IgD-negative memory B cell (primary cell): ENCODE results near the gene CGNL1. TPM values are rescaled to one million over a fixed set of nuclear protein-coding genes. Genes with fewer than 3 reads are reported as not detected.

ENCODE experiments used
- H3K27ac Mint-ChIP-seq, 3 donors: one replicate each; pipeline ENCODE4 v1.8.0; 2020 to 2022; ENCODE audit warnings: mild to moderate bottlenecking in 3 of 3, mixed read lengths in 3 of 3, moderate library complexity in 1 of 3
- H3K27me3 Mint-ChIP-seq: one replicate; pipeline ENCODE4 v1.8.0; 2021; ENCODE audit warnings: mixed read lengths
- H3K36me3 Mint-ChIP-seq: one replicate; pipeline ENCODE4 v1.8.0; 2020; ENCODE audit warnings: mild to moderate bottlenecking, mixed read lengths
- H3K4me1 Mint-ChIP-seq, 3 donors: one replicate each; pipeline ENCODE4 v1.8.0; 2020 to 2022; ENCODE audit warnings: mixed read lengths in 3 of 3, mild to moderate bottlenecking in 1 of 3
- H3K4me3 Mint-ChIP-seq, 4 donors: one replicate each; pipeline ENCODE4 v1.8.0; 2020 to 2022; ENCODE audit warnings: mild to moderate bottlenecking in 4 of 4, mixed read lengths in 4 of 4, moderate library complexity in 3 of 4
- H3K9me3 Mint-ChIP-seq, 3 donors: one replicate each; pipeline ENCODE4 v1.8.0; 2020 to 2021; ENCODE audit warnings: mixed read lengths in 3 of 3, mild to moderate bottlenecking in 1 of 3
- polyA plus RNA-seq: library from polyadenylated mRNA; unstranded; fragments of 300-500 nt; fragmentation: Illumina TruSeq; gene quantifications from one replicate; pipeline ENCODE4 v1.2.3, GENCODE V29; 2021

Gene CGNL1
- polyA plus RNA-seq, 1 donor from 2014 or later, result 0.16 TPM

- peaks cover 7% of the 10 kb centered on the region for H3K27me3 Mint-ChIP-seq
- no peaks in the 10 kb centered on the region for H3K9me3 Mint-ChIP-seq
- no peaks in the 10 kb centered on the region for H3K36me3 Mint-ChIP-seq
- no peak overlapping the region for H3K4me3 Mint-ChIP-seq
- H3K27ac Mint-ChIP-seq, result no peak overlapping the region
- H3K4me1 Mint-ChIP-seq, result no peaks in the 10 kb centered on the region
These were observed 112.8 kb downstream of the CGNL1 start for GRCh38 chr15:57489122-57489521.

- peaks cover 0 to 1% (median 0%) of the 10 kb centered on the region in 3 donors for H3K4me1 Mint-ChIP-seq
- H3K27ac Mint-ChIP-seq, result no peak overlapping the region
- H3K36me3 Mint-ChIP-seq, result peaks cover 2% of the 10 kb centered on the region
- H3K4me3 Mint-ChIP-seq, result no peak overlapping the region
- H3K9me3 Mint-ChIP-seq, result no peaks in the 10 kb centered on the region
- no peaks in the 10 kb centered on the region for H3K27me3 Mint-ChIP-seq
These were observed 117.0 kb downstream of the CGNL1 start for GRCh38 chr15:57493351-57493750.

- H3K9me3 Mint-ChIP-seq, result no peaks in the 10 kb centered on the region
- no peak overlapping the region for H3K27ac Mint-ChIP-seq
- H3K27me3 Mint-ChIP-seq, result no peaks in the 10 kb centered on the region
- H3K36me3 Mint-ChIP-seq, result peaks cover 2% of the 10 kb centered on the region
- H3K4me3 Mint-ChIP-seq, result no peak overlapping the region
- peaks cover 0 to 1% (median 0%) of the 10 kb centered on the region in 3 donors for H3K4me1 Mint-ChIP-seq
These were observed 118.3 kb downstream of the CGNL1 start for GRCh38 chr15:57494581-57494980.

GRCh38 chr15:57495041-57495440 lies 118.7 kb downstream of the CGNL1 start:
- peaks cover 2% of the 10 kb centered on the region for H3K36me3 Mint-ChIP-seq
- no peak overlapping the region for H3K4me3 Mint-ChIP-seq
- H3K4me1 Mint-ChIP-seq, result peaks cover 0 to 1% (median 0%) of the 10 kb centered on the region in 3 donors
- no peak overlapping the region for H3K27ac Mint-ChIP-seq
- no peaks in the 10 kb centered on the region for H3K9me3 Mint-ChIP-seq
- H3K27me3 Mint-ChIP-seq, result no peaks in the 10 kb centered on the region

GRCh38 chr15:57495554-57496165 lies 119.4 kb downstream of the CGNL1 start:
- no peak overlapping the region for H3K27ac Mint-ChIP-seq
- no peaks in the 10 kb centered on the region for H3K9me3 Mint-ChIP-seq
- no peaks in the 10 kb centered on the region for H3K27me3 Mint-ChIP-seq
- H3K4me1 Mint-ChIP-seq, result peaks cover 0 to 1% (median 0%) of the 10 kb centered on the region in 3 donors
- H3K36me3 Mint-ChIP-seq, result peaks cover 2% of the 10 kb centered on the region
- no peak overlapping the region for H3K4me3 Mint-ChIP-seq

GRCh38 chr15:57496594-57496945 lies 120.3 kb downstream of the CGNL1 start:
- Mint-ChIP-seq H3K36me3 (peaks cover 2% of the 10 kb centered on the region), H3K27ac (peak overlapping the region in 1 of 3 donors; percentile 75), H3K4me3 (no peak overlapping the region), H3K9me3 (no peaks in the 10 kb centered on the region), H3K27me3 (no peaks in the 10 kb centered on the region), H3K4me1 (peaks cover 0 to 1% (median 0%) of the 10 kb centered on the region in 3 donors)

- Mint-ChIP-seq H3K27me3 (no peaks in the 10 kb centered on the region), H3K4me3 (no peak overlapping the region), H3K9me3 (no peaks in the 10 kb centered on the region), H3K4me1 (peaks cover 0 to 1% (median 0%) of the 10 kb centered on the region in 3 donors), H3K27ac (peak overlapping the region in 1 of 3 donors; percentile 75), H3K36me3 (peaks cover 2% of the 10 kb centered on the region)
These were observed 120.9 kb downstream of the CGNL1 start for GRCh38 chr15:57496946-57497869.

- Mint-ChIP-seq H3K4me3 (no peak overlapping the region), H3K27ac (no peak overlapping the region), H3K27me3 (no peaks in the 10 kb centered on the region), H3K9me3 (no peaks in the 10 kb centered on the region), H3K36me3 (peaks cover 2% of the 10 kb centered on the region), H3K4me1 (peaks cover 0 to 2% (median 0%) of the 10 kb centered on the region in 3 donors)
These were observed 124.0 kb downstream of the CGNL1 start for GRCh38 chr15:57500256-57500655.

GRCh38 chr15:57500979-57501576 lies 124.8 kb downstream of the CGNL1 start:
- Mint-ChIP-seq H3K36me3 (peaks cover 2% of the 10 kb centered on the region), H3K27ac (no peak overlapping the region), H3K9me3 (no peaks in the 10 kb centered on the region), H3K4me3 (no peak overlapping the region), H3K27me3 (no peaks in the 10 kb centered on the region), H3K4me1 (peaks cover 0 to 2% (median 0%) of the 10 kb centered on the region in 3 donors)

- Mint-ChIP-seq H3K9me3 (no peaks in the 10 kb centered on the region), H3K36me3 (no peaks in the 10 kb centered on the region), H3K4me3 (no peak overlapping the region), H3K27me3 (no peaks in the 10 kb centered on the region), H3K27ac (no peak overlapping the region), H3K4me1 (peaks cover 0 to 2% (median 0%) of the 10 kb centered on the region in 3 donors)
These were observed 125.8 kb downstream of the CGNL1 start for GRCh38 chr15:57502116-57502515.

GRCh38 chr15:57503051-57503702 lies 126.9 kb downstream of the CGNL1 start:
- no peaks in the 10 kb centered on the region for H3K9me3 Mint-ChIP-seq
- H3K27ac Mint-ChIP-seq, result no peak overlapping the region
- H3K36me3 Mint-ChIP-seq, result no peaks in the 10 kb centered on the region
- no peaks in the 10 kb centered on the region for H3K27me3 Mint-ChIP-seq
- peaks cover 0 to 2% (median 0%) of the 10 kb centered on the region in 3 donors for H3K4me1 Mint-ChIP-seq
- H3K4me3 Mint-ChIP-seq, result no peak overlapping the region

GRCh38 chr15:57503911-57504598 lies 127.8 kb downstream of the CGNL1 start:
- Mint-ChIP-seq H3K36me3 (no peaks in the 10 kb centered on the region), H3K27me3 (no peaks in the 10 kb centered on the region), H3K27ac (no peak overlapping the region), H3K9me3 (no peaks in the 10 kb centered on the region), H3K4me3 (no peak overlapping the region), H3K4me1 (peaks cover 0 to 3% (median 0%) of the 10 kb centered on the region in 3 donors)

GRCh38 chr15:57504599-57504940 lies 128.3 kb downstream of the CGNL1 start:
- Mint-ChIP-seq H3K9me3 (no peaks in the 10 kb centered on the region), H3K36me3 (no peaks in the 10 kb centered on the region), H3K27ac (no peak overlapping the region), H3K4me3 (no peak overlapping the region), H3K4me1 (peaks cover 4 to 8% (median 4%) of the 10 kb centered on the region in 3 donors), H3K27me3 (peaks cover 4% of the 10 kb centered on the region)

GRCh38 chr15:57505056-57505715 lies 128.9 kb downstream of the CGNL1 start:
- no peak overlapping the region for H3K4me3 Mint-ChIP-seq
- no peak overlapping the region for H3K27ac Mint-ChIP-seq
- no peaks in the 10 kb centered on the region for H3K9me3 Mint-ChIP-seq
- no peaks in the 10 kb centered on the region for H3K36me3 Mint-ChIP-seq
- H3K27me3 Mint-ChIP-seq, result peaks cover 5% of the 10 kb centered on the region
- peaks cover 9 to 14% (median 10%) of the 10 kb centered on the region in 3 donors for H3K4me1 Mint-ChIP-seq
